Ishikawa (cell line): ENCODE data around the gene SH3RF3.

Experiments used
- CEBPB ChIP-seq: IDR thresholded peaks from 2 replicates; pipeline ENCODE4 v1.6.1; 2012
- EGR1 ChIP-seq: IDR thresholded peaks from 2 replicates; pipeline ENCODE4 v1.6.1; 2012
- EP300 ChIP-seq: IDR thresholded peaks from 2 replicates; pipeline ENCODE4 v1.6.1; 2012; ENCODE audit warnings: borderline replicate concordance
- MAX ChIP-seq: IDR thresholded peaks from 2 replicates; pipeline ENCODE4 v1.6.1; 2012
- RAD21 ChIP-seq: IDR thresholded peaks from 2 replicates; pipeline ENCODE4 v1.6.1; 2012; ENCODE audit warnings: low read depth
- TEAD4 ChIP-seq: IDR thresholded peaks from 2 replicates; pipeline ENCODE4 v1.6.1; 2012
- YY1 ChIP-seq: IDR thresholded peaks from 2 replicates; pipeline ENCODE4 v1.6.1; 2012; ENCODE audit warnings: low read depth
- ZBTB7A ChIP-seq: IDR thresholded peaks from 2 replicates; pipeline ENCODE4 v1.6.1; 2012; ENCODE audit warnings: low read depth
- TF ChIP-seq, protein P1 (sequence below): IDR thresholded peaks from 2 replicates; pipeline ENCODE4 v1.6.1; 2012; ENCODE audit warnings: low read depth, mild to moderate bottlenecking

- TF ChIP-seq, protein P1, sequence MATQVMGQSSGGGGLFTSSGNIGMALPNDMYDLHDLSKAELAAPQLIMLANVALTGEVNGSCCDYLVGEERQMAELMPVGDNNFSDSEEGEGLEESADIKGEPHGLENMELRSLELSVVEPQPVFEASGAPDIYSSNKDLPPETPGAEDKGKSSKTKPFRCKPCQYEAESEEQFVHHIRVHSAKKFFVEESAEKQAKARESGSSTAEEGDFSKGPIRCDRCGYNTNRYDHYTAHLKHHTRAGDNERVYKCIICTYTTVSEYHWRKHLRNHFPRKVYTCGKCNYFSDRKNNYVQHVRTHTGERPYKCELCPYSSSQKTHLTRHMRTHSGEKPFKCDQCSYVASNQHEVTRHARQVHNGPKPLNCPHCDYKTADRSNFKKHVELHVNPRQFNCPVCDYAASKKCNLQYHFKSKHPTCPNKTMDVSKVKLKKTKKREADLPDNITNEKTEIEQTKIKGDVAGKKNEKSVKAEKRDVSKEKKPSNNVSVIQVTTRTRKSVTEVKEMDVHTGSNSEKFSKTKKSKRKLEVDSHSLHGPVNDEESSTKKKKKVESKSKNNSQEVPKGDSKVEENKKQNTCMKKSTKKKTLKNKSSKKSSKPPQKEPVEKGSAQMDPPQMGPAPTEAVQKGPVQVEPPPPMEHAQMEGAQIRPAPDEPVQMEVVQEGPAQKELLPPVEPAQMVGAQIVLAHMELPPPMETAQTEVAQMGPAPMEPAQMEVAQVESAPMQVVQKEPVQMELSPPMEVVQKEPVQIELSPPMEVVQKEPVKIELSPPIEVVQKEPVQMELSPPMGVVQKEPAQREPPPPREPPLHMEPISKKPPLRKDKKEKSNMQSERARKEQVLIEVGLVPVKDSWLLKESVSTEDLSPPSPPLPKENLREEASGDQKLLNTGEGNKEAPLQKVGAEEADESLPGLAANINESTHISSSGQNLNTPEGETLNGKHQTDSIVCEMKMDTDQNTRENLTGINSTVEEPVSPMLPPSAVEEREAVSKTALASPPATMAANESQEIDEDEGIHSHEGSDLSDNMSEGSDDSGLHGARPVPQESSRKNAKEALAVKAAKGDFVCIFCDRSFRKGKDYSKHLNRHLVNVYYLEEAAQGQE, result no peak
- TF ChIP-seq RAD21 (no peak), EGR1 (no peak), MAX (no peak), TEAD4 (no peak), EP300 (no peak), ZBTB7A (no peak), CEBPB (no peak), YY1 (no peak)
Measured at GRCh38 chr2:109375131-109375561, 246.1 kb downstream of the SH3RF3 start.
